GM18861 (cell line): ENCODE measurements around the gene SLX1A.
"Not testable (repeated sequence)": the region's sequence is repeated elsewhere in the genome, so short reads cannot be mapped to it uniquely, and the experiment has no call there.

Source experiments
- ATAC-seq: cut with Tn5 transposase; IDR thresholded peaks from one replicate; pipeline ENCODE4 v1.9.1; 2021; ENCODE audit not compliant: unreplicated experiment

Gene SLX1A

GRCh38 chr16:30193615-30194014, at the start of gene SLX1A, which contains the start of gene BOLA2B:
Gene SLX1A, plus strand, starts transcription at chr16:30193875. Its CDS starts 210 bp downstream, at chr16:30194085.
Gene BOLA2B, minus strand, starts transcription at chr16:30193666. Its CDS starts 71 bp downstream, at chr16:30193595.
- ATAC-seq, result peak; percentile 90

- no peak for ATAC-seq
Measured at GRCh38 chr16:30144017-30144416, 49.7 kb upstream of the SLX1A start.

GRCh38 chr16:30144917-30145316, 48.8 kb upstream of the SLX1A start:
- no peak for ATAC-seq

- no peak for ATAC-seq
Measured at GRCh38 chr16:30145657-30146056, 48.0 kb upstream of the SLX1A start.

- no peak for ATAC-seq
Measured at GRCh38 chr16:30147843-30148510, 45.7 kb upstream of the SLX1A start.

- no peak for ATAC-seq
Measured at GRCh38 chr16:30149250-30149930, 44.3 kb upstream of the SLX1A start.

- no peak for ATAC-seq
Measured at GRCh38 chr16:30151091-30151490, 42.6 kb upstream of the SLX1A start.

GRCh38 chr16:30152517-30152916, 41.2 kb upstream of the SLX1A start:
- no peak for ATAC-seq

GRCh38 chr16:30155188-30155587, 38.5 kb upstream of the SLX1A start:
- ATAC-seq, result no peak

- ATAC-seq, result no peak
Measured at GRCh38 chr16:30157214-30157613, 36.5 kb upstream of the SLX1A start.

GRCh38 chr16:30163538-30163937, 30.1 kb upstream of the SLX1A start:
- no peak for ATAC-seq

GRCh38 chr16:30166202-30166902, 27.3 kb upstream of the SLX1A start:
- ATAC-seq, result no peak

- not testable (repeated sequence) for ATAC-seq
Measured at GRCh38 chr16:30168746-30169145, 24.9 kb upstream of the SLX1A start.

- ATAC-seq, result not testable (repeated sequence)
Measured at GRCh38 chr16:30169416-30169815, 24.3 kb upstream of the SLX1A start.

GRCh38 chr16:30170145-30170544, 23.5 kb upstream of the SLX1A start:
- ATAC-seq, result not testable (repeated sequence)

- no peak for ATAC-seq
Measured at GRCh38 chr16:30173054-30173453, 20.6 kb upstream of the SLX1A start.

- not testable (repeated sequence) for ATAC-seq
Measured at GRCh38 chr16:30176876-30177275, 16.8 kb upstream of the SLX1A start.

GRCh38 chr16:30179195-30179594, 14.5 kb upstream of the SLX1A start:
- ATAC-seq, result no peak

- ATAC-seq, result no peak
Measured at GRCh38 chr16:30179931-30180330, 13.7 kb upstream of the SLX1A start.

- no peak for ATAC-seq
Measured at GRCh38 chr16:30180741-30181140, 12.9 kb upstream of the SLX1A start.

- no peak for ATAC-seq
Measured at GRCh38 chr16:30183233-30184095, 10.2 kb upstream of the SLX1A start, which contains the start of gene CORO1A. Gene CORO1A, plus strand, starts transcription at chr16:30183602. Its CDS starts 1,608 bp downstream, at chr16:30185210.
